ENCODE data around the gene GABARAPL1.

DNA sequence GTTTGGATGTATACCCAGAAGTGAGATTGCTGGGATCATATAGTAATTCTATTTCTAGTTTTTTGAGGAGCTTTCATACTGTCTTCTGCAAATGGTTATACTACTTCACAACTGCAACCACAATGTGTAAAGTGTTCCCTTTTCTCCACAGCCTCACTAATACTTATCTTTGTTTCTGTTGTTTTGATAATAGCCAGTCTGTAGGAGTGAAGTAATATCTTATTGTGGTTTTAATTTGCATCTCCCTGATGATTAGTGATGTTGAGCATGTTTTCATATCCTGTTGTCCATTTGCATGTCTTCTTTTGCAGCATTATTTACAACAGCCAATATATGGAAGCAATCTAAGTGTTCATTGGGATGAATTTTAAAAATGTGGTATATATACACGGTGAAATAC is 29.9 kb downstream of the GABARAPL1 start:
- TF ChIP-seq POLR2AphosphoS5 (IDR thresholded peaks at IDR 0.05; ENCODE audit: low read depth, low read length) (no peak), POLR2A (IDR thresholded peaks at IDR 0.05; ENCODE audit: low read depth, low read length) (no peak)
